ENCODE measurements around the gene EFCC1.

Gene EFCC1

GRCh38 chr3:129015388-129016105, 14.4 kb downstream of the EFCC1 start:
- no peak for DNase-seq

- no peak for DNase-seq
Measured at GRCh38 chr3:129016356-129016719, 15.2 kb downstream of the EFCC1 start.

GRCh38 chr3:129016720-129017483, 15.8 kb downstream of the EFCC1 start:
- DNase-seq, result no peak

GRCh38 chr3:129017484-129017899, 16.4 kb downstream of the EFCC1 start:
- no peak for DNase-seq

- no peak for DNase-seq
Measured at GRCh38 chr3:129018271-129018670, 17.2 kb downstream of the EFCC1 start.

GRCh38 chr3:129018751-129019150, 17.6 kb downstream of the EFCC1 start:
- DNase-seq, result no peak

GRCh38 chr3:129019266-129019665, 18.2 kb downstream of the EFCC1 start:
- DNase-seq, result no peak

GRCh38 chr3:129020691-129021090, 19.6 kb downstream of the EFCC1 start:
- DNase-seq, result no peak

- DNase-seq, result no peak
Measured at GRCh38 chr3:129021140-129021551, 20.0 kb downstream of the EFCC1 start.

GRCh38 chr3:129022114-129023007, 21.3 kb downstream of the EFCC1 start:
- no peak for DNase-seq

- DNase-seq, result no peak
Measured at GRCh38 chr3:129023008-129023358, 21.9 kb downstream of the EFCC1 start.

GRCh38 chr3:129023909-129024308, 22.8 kb downstream of the EFCC1 start:
- DNase-seq, result no peak

GRCh38 chr3:129025108-129025507, 24.0 kb downstream of the EFCC1 start:
- DNase-seq, result no peak

- DNase-seq, result no peak
Measured at GRCh38 chr3:129025691-129026435, 24.8 kb downstream of the EFCC1 start.

GRCh38 chr3:129026728-129027543, 25.8 kb downstream of the EFCC1 start:
- DNase-seq, result peak; percentile 35

GRCh38 chr3:129027544-129027880, 26.4 kb downstream of the EFCC1 start:
- no peak for DNase-seq

- DNase-seq, result no peak
Measured at GRCh38 chr3:129028866-129029265, 27.8 kb downstream of the EFCC1 start.

- no peak for DNase-seq
Measured at GRCh38 chr3:129030611-129031010, 29.5 kb downstream of the EFCC1 start.

GRCh38 chr3:129031476-129032215, 30.5 kb downstream of the EFCC1 start:
- DNase-seq, result no peak

GRCh38 chr3:129032716-129033115, 31.6 kb downstream of the EFCC1 start:
- no peak for DNase-seq

GRCh38 chr3:129033151-129033550, 32.0 kb downstream of the EFCC1 start:
- no peak for DNase-seq
